ENCODE data around the gene HBG1.

DNA sequence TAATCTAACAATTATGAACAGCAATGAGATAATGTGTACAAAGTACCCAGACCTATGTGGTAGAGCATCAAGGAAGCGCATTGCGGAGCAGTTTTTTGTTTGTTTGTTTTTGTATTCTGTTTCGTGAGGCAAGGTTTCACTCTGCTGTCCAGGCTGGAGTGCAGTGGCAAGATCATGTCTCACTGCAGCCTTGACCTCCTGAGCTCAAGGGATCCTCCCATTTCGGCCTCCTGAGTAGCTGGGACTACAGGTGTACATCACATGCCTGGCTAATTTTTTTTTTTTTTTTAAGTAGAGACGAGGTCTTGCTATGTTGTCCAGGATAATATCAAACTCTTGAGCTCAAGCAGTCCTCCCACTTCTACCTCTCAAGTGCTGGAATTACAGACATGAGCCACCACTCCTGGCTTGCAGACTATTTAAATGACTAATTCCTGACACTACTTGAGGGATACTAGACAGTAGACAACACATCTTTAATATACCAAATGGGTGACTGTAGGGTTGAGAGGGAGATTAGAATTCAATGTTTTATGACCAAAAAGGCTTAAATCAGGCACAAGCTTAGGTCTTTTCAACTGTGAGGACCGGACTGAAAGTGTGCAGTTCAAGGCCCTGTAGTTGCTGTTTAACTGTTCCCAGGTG, 39.4 kb upstream of the HBG1 start:
- no peak for TF ChIP-seq POLR2A (IDR thresholded peaks at IDR 0.05)
- TF ChIP-seq, protein P1, sequence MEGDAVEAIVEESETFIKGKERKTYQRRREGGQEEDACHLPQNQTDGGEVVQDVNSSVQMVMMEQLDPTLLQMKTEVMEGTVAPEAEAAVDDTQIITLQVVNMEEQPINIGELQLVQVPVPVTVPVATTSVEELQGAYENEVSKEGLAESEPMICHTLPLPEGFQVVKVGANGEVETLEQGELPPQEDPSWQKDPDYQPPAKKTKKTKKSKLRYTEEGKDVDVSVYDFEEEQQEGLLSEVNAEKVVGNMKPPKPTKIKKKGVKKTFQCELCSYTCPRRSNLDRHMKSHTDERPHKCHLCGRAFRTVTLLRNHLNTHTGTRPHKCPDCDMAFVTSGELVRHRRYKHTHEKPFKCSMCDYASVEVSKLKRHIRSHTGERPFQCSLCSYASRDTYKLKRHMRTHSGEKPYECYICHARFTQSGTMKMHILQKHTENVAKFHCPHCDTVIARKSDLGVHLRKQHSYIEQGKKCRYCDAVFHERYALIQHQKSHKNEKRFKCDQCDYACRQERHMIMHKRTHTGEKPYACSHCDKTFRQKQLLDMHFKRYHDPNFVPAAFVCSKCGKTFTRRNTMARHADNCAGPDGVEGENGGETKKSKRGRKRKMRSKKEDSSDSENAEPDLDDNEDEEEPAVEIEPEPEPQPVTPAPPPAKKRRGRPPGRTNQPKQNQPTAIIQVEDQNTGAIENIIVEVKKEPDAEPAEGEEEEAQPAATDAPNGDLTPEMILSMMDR (IDR thresholded peaks at IDR 0.05), result no peak
